ENCODE measurements around the gene IL17C.

DNA sequence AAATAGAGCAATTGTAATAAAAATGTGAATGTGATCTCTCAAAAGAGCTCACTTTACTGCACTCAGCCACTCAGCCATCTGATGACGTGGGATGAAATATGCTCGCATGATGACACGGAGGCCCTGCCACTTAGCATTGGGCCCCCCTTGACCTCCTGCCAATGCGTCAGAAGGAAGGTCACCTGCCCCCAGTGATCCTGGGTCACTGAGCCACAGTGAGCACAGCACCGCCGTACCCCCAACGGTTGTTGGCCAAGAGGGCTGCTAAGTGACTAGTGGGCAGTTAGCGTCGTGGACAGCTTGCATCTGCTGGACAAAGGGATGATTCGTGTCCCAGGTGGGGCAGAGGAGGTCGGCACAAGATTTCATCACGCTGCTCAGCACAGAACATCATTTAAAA is 45.3 kb upstream of the IL17C start:
- TF ChIP-seq, protein P1, sequence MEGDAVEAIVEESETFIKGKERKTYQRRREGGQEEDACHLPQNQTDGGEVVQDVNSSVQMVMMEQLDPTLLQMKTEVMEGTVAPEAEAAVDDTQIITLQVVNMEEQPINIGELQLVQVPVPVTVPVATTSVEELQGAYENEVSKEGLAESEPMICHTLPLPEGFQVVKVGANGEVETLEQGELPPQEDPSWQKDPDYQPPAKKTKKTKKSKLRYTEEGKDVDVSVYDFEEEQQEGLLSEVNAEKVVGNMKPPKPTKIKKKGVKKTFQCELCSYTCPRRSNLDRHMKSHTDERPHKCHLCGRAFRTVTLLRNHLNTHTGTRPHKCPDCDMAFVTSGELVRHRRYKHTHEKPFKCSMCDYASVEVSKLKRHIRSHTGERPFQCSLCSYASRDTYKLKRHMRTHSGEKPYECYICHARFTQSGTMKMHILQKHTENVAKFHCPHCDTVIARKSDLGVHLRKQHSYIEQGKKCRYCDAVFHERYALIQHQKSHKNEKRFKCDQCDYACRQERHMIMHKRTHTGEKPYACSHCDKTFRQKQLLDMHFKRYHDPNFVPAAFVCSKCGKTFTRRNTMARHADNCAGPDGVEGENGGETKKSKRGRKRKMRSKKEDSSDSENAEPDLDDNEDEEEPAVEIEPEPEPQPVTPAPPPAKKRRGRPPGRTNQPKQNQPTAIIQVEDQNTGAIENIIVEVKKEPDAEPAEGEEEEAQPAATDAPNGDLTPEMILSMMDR (IDR thresholded peaks at IDR 0.05) = no peak
- no peak for TF ChIP-seq POLR2A (IDR thresholded peaks at IDR 0.05)

Data from testis (tissue), 2 donors.